GM18502 (cell line): ENCODE results near the gene ATP6V0A4.

Experiments used
- ATAC-seq: cut with Tn5 transposase; IDR thresholded peaks from one replicate; pipeline ENCODE4 v1.9.1; 2021; ENCODE audit warnings: mild to moderate bottlenecking; ENCODE audit not compliant: unreplicated experiment, poor library complexity

Gene ATP6V0A4

DNA sequence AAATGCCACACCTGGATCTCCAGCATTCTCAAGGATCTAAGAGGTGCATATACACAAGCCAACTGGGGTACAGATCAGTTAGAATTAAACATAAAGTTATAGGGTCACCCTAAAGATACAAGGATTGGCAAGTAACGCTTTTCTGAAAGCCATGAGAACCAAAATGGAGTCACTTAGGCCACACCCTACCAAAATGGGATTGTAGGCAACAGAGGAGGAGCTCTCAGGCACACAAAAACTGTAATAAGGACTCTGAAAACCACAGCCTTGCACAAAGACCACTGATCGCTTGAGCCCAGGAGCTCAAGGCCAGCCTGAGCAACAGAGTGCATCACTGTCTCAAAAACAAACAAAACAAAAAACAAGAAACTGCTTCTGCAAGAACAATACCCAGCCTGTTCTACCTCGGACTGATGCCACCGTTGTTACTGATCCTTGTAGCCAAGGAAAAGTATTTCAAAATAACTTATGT lies 132.3 kb downstream of the ATP6V0A4 start:
- ATAC-seq = no peak

DNA sequence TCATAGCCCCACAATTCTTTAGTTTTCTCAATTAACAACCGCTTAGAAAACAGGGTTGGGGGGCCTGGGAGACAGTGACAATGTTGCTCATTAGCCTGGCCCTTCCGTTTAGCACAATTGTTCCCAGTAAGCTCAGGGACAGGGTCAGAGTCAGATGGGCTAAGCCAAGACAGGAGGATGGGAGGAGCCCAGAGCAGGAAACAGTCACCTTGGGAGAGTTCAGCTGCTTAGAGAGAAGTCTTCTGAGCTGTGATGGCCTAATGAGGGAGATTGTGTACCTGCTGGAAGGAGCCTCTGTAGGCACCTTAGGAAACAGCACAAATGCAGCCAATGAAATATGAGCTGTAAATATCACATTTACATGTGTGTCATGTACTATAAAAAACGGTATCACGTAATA lies 132.7 kb downstream of the ATP6V0A4 start:
- no peak for ATAC-seq

DNA sequence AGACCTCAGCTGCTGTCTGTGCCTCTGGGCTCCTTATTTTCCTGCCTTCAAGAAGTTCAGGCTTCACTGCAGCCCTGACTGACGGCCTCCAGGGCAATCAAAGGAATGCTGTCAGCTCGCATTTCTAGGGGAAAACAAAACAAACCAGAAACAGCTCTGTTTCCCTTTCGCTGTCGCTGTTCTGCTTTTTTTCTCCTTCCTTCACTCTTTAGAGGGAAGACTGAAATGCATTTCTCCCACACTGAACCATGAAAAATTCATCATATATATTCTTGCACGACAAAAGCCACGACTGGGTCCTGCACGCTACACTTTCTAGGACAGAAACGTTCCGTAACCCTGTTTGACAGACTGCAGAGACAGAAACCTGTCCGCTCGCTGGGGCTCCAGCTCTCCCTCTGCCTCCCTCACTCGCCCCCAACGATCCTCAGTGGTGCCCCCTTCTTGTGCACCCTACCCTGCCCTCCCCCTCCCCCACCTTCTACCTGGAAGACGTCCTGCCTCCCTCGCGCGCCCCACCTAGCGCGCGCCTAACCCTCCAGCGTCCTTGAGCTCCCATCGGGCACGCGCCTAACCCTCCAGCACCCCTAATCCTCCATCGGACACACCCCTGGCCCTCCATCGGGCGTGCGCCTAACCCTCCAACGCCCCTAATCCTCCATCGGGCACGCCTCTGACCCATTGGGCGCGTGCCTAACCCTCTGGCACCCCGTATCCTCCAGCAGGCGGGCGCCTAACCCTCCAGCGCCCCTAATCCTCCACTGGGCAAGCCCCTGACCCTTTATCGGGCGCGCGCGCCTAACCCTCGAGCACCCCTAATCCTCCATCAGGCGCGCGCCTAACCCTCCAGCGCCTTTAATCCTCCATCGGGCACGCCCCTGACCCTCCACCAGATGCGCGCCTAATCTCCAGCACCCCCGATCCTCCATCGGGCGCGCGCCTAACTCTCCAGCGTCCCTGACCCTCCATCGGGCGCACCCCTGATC lies 134.0 kb downstream of the ATP6V0A4 start:
- ATAC-seq = no peak

DNA sequence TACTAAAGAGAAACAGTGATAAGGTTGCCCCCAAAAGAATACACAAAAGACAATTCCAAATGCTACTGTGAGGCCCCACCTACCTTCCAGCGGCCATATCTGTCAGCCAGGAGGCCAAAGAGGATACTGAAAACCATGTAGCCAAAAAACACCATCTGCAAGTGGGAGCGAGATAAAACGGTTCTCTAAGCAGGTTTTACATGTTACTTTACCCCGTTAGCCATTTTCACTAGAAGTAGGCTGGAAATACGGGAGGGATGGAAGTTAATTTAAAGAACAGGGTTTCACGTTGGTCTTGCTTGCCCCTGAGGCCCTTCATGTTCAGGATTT lies 135.0 kb downstream of the ATP6V0A4 start:
- no peak for ATAC-seq

DNA sequence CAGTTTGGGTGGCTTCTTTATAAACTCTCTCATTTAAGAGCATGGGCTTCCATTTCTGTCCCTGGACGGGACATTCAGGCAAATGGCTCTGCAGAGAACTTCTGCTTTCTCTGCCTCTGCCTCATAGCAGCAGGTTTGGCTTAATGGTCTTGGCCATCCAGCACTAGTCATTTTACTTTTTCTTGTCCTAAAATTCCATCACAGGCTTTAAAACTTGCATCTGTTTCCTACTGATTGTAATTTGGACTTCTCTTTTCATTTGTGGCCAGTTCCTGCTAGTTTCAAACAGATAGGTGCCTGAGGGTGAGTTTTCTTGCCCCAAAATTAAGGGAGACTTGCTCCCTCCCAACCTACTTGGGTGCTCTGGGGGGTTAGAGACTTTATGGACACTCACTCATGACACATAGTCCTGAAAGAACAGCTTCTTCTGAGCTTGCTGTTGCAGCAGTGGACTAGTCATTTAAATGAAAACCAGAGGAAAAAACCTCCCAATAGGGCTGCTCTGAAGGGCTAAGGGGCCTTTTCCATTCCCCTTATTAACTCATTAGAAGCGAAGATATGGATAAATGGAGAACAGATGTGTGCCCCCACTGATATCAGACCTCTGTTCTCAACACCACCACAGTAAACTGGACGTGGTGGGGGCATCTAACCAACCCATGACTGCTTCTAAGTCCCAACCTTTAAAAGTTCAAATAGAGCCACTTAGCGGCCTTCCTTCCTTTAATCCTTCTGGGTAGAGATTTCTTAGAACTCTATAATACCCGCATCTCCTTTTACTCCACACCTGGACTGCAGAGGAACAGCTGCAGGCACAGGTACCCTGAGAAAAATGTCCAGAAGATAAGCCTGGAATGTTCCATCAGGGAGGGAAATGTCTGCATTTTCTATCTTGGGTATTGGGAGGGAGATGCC lies 135.7 kb downstream of the ATP6V0A4 start:
- no peak for ATAC-seq

DNA sequence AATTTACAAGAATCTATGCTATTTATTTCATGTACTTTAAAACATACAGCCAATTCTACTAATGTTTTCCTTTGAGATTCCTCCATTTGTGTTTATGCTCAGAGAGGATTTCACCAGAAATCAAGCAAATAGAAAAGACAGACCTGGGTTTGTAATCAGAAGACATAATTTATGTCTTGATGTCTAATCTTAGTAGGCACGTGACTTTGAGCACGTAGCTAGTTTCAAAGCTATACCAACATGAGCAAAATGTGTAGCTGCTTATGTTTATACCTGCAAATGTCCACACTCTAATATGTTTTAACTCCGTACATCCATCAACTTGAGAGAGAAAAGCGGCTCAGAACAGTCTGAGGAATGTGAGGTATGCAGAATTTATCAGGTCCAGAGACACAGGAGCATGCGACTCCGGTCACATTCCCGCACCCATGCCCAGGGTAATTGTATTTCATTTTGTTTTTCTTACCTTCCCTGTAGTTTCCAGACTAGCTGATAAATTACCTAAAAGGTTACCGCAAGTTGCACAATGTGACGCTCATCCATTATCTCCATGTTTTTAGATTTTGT lies 136.8 kb downstream of the ATP6V0A4 start:
- no peak for ATAC-seq

DNA sequence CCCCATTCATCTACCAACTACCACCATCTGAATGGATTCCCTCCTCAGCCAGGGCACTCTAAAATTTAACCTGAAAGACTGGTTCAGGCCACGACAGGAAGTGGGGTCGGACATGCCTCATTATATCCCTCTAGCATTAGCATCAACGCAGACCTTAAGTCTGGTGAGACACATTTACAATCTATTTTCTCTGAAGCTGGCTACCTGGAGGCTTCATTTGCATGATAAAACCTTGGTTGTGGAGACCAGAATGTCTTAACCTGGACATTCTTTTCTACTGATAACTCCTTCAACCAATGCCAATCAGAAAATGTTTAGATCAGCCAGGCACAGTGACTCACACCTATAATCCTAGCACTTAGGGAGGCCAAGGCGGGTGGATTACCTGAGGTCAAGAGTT lies 139.1 kb downstream of the ATP6V0A4 start:
- no peak for ATAC-seq

DNA sequence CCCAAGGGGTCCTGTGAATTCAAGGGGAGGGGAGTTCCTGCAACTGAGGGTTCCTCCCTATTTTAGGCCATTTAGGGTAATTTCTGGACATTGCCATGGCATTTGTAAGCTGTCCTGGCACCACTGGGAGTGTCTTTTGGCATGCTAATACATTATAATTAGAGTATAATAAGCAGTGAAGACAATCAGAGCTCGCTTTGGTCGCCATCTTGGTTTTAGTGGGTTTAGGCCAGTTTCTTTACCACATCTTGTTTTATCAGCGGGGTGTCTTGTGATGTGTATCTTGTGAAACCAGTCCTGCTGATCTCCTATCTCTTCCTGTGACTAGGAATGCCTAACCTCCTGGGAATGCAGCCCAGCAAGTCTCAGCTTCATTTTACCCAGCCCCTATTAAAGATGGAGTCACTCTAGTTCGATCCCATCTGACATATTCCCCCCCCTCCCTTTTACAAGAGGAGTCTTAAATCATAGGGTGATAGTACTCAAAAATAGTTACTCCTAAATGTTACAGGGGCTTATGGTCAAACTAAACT lies 140.1 kb downstream of the ATP6V0A4 start:
- no peak for ATAC-seq

DNA sequence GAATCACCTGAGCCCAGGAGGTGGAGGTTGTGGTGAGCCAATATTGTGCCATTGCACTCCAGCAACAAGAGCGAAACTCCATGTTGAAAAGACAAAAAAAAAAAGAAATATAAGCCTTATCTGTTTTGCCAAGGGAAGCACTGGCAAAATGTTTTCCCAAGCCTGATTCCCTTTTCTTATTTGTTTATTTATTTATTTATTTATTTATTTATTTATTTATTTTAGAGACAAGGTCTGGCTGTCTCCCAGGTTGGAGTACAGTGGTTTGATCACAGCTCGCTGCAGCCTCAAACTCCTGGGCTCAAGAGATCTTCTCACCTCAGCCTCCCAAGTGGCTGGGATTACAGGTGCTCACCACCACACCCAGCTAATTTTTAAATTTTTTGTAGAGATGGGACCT lies 141.0 kb downstream of the ATP6V0A4 start:
- ATAC-seq = no peak
